Stimulated activated CD4-positive, alpha-beta T cell treated with anti-CD3 and anti-CD28 coated beads, Interleukin-2, amount 100 ng/mL, for 24 hours (primary cell): ENCODE measurements around the gene SUGCT.
"Not testable (repeated sequence)": the region's sequence is repeated elsewhere in the genome, so short reads cannot be mapped to it uniquely, and the experiment has no call there.

ENCODE experiments used
- DNase-seq, 2 donors: peaks; one replicate each; pipeline ENCODE4 v3.0.0-alpha.2; 2020

Gene SUGCT

GRCh38 chr7:40587419-40587818, 452.6 kb downstream of the SUGCT start:
- DNase-seq: no peak

- DNase-seq: no peak
Measured at GRCh38 chr7:40595129-40595528, 460.3 kb downstream of the SUGCT start.

DNA sequence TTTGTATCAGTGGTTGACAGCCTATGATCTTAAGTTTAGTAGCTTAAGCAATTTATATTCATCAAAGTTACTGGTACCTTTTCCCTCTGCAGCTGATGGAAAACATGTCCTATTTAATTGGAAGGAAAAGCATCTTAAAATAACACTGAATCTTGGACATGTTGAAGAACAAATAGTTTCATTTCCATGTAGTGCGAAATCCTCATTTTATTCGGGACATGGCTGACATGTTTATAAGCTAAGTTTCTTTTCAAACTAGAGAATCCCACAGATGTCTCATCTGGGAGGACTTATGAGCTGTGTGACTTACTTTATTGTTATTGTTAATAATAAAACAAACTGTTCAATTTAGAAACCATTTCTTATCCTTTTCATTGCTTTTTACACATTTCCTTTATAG, 461.0 kb downstream of the SUGCT start:
- no peak for DNase-seq

- no peak for DNase-seq
Measured at GRCh38 chr7:40597517-40597916, 462.7 kb downstream of the SUGCT start.

- no peak for DNase-seq
Measured at GRCh38 chr7:40598915-40599314, 464.1 kb downstream of the SUGCT start.

DNA sequence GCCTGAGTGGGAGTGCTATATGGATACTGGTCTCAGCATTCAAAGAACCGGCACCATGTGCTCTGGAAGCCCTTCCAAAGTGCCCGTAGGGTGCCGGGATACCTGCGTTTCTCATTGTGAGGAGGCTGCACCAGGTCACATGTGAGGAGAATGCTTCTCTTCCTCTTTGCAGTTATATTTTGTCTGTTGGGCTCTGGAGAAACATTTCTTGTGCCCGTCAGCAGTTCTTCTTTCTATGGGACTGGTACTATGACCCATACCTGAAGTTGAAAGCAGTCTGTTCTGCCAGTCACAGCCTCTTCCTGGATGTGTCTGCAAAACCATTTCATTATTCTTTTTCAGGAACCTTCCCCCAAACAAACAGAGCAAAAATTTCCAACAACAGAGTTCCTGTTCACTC, 465.0 kb downstream of the SUGCT start:
- no peak for DNase-seq

- not testable (repeated sequence) for DNase-seq
Measured at GRCh38 chr7:40602351-40602750, 467.5 kb downstream of the SUGCT start.

GRCh38 chr7:40604601-40605438, 470.0 kb downstream of the SUGCT start:
- DNase-seq: peak in 1 of 2 donors; percentile 27

- no peak for DNase-seq
Measured at GRCh38 chr7:40608321-40609075, 473.7 kb downstream of the SUGCT start.

- no peak for DNase-seq
Measured at GRCh38 chr7:40610461-40610860, 475.7 kb downstream of the SUGCT start.

- DNase-seq: no peak
Measured at GRCh38 chr7:40611095-40611871, 476.5 kb downstream of the SUGCT start.

GRCh38 chr7:40612298-40612697, 477.5 kb downstream of the SUGCT start:
- DNase-seq: no peak

- DNase-seq: no peak
Measured at GRCh38 chr7:40619647-40620046, 484.8 kb downstream of the SUGCT start.

DNA sequence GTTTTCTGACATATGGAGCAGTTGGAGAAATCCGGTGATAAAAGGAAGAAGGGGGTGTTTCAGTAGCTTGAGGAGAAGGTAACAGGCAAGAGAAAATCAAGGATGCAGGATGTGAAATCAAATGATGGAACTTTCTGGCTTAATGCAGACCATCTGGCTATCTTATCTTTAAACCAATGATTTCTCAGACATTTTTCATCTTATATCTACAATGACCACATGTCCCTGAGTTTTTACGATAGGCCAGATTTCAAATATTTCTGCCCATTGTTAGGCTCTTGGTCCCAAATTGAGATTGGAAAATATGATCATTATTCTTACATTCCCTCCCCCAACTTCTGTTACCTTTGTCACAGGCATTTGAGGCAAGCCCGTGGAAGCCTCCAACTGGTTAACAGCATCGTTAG, 486.8 kb downstream of the SUGCT start:
- no peak for DNase-seq

DNA sequence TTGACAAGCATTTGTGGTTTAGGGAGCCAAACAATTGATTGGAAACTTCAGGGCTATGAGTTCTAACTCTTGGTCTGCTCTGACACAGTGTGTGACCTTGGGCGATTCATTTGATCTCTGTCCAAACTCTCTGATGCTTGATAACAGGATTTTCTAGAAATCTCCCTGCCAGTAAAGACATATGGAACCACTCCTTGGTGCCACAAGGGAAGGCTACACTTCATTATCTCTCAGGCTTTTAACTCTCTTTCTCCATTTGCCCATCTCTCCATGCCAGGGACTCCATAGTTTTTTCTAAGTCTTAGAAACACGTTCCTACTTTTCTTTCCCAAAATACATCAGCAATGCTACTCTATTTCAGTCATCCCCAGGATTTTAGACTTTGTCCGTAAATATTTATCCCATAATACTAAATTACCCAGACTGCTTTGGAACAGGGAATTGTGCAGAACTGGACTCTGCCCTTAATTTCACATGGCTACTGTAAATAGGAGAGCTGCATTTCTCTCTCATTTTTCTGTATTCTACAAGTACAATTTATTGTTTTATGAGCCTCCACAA, 488.2 kb downstream of the SUGCT start:
- DNase-seq: no peak

DNA sequence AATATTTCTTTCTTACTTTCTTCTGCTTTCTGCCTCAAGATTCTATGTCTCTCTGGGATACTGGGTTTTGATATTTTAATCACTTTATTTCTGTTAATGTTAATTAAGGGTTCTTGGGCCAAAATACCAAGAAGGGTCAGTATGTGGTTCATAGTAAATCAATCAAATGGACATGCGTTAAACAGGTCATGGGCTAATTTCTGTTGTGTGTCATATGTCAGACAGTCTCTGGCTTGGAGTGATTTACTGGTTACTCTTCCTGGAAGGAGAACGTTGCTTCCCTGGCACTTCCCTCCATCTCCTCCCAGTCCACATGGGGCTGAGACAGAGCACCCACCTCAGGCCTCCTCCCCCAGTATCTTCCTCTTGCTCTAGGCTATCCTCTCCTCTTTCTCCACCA, 489.1 kb downstream of the SUGCT start:
- DNase-seq: no peak

DNA sequence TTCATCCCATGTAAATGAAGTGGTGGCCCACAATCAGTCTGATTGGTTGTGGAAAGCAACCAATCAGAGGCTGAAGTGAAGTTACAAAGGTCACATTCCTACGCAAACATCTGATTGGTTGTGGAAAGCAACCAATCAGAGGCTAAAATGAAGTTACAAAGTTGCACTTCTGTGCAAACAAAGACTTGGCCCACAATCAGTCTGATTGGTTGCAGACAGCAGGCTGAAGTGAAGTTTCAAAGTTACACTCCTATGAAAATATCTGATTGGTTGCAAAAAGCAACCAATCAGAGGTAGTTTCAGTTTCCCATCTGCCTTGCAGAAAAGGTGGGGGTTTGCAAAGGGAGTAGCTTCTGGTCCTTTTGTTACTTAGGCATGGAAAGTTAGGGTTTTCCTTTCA, 492.6 kb downstream of the SUGCT start:
- DNase-seq: not testable (repeated sequence)

GRCh38 chr7:40629891-40630290, 495.1 kb downstream of the SUGCT start:
- no peak for DNase-seq

DNA sequence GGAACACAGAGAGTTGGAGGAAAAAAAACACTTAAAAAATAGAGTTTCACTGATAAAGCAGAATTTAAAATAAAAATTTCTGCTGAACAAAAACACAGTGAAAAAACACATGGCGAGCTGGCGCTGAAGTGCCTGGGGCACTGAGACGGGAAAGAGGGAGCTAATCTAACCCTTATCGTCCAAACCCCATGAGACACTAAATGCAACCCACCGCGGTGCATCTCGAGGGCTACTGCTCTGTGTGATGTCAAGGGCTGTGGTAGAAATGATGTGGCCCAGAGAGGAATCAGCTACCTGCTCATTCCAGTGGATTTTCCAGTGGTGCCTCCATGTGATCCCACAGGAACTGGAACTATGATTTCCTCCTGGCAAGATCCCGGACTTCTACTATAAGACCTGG, 499.3 kb downstream of the SUGCT start:
- DNase-seq: no peak

GRCh38 chr7:40638545-40639320, 503.9 kb downstream of the SUGCT start:
- DNase-seq: no peak

DNA sequence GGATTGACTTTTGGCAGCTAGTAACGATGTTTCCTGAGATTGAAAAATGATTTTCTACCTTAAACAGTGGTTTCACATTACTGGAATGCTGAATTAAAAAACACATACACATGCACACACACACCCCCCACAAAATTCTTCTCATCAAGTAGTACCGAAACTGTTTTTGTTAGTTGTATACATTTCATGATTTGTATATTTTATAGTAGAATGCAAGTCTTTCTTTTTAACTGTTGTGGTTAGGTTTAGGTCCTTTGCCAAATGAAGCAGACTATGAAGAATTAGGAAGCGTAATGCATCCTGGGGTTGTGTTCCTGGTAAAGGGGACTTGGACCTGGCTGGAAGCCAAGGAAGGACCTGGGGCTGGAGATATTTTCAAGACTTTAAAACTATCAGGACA, 505.8 kb downstream of the SUGCT start:
- no peak for DNase-seq

GRCh38 chr7:40641701-40642100, 506.9 kb downstream of the SUGCT start:
- DNase-seq: no peak
